ENCODE measurements around the gene ZFAND3.

The ZFAND3 gene

DNA sequence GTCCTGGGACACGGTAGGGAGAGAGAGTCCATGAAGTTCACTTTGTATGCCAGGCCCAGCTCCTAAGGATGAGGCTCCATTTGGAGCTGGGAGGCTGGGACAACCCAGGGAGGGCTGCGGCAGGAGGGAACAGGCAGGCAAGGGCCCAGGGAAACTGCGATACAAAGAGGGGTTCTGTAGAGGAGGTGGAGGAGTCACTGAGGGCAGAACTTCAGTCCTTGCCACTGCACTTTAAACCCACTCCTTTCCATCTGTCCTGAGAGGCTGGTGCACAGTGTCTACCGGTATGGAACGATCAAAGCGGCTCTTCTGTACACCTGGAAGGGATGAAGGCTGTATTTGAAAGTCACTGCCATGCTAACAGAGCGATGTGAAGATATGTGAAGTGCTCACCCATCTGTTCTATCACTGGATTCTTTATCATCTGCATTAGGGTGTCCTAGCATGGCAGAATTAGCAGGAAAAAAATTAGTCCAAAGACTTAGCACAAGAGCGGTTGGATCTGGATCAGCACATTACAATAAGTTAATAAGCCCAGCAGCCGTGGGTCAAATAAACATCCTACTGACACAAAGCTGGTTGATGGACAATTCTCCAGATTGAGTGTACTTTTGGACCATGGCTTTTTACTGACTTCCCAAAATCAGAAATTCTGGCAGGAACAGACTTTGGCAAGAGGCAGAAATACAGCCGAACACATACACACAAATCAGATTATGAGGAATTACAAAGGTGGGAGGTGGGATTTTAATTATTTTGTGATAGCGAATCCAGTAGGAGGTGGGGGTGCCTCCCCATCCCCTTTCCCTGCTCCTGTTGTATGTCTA, 20.9 kb upstream of the ZFAND3 start:
- DNase-seq (ENCODE audit: low spot score) = no peak

DNA sequence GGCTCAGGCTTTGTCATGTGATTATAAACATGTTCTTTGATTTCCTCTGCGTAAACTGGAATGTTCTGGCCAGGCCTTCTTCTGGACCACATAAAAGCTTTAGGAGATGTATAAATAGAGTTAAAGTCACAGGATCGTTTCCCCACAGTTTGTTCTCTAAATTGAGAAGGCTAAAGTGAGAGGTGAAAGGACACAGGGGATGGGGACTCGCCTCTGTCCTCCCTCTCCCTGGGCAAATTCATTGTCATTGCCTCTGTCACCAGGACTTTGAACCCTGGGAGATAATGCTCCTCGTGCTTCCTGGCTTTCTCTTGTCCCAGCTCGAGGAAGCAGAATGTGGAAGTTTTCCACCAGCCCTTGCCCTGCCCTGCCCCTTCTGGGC, 20.3 kb upstream of the ZFAND3 start:
- DNase-seq (ENCODE audit: low spot score) = no peak

DNA sequence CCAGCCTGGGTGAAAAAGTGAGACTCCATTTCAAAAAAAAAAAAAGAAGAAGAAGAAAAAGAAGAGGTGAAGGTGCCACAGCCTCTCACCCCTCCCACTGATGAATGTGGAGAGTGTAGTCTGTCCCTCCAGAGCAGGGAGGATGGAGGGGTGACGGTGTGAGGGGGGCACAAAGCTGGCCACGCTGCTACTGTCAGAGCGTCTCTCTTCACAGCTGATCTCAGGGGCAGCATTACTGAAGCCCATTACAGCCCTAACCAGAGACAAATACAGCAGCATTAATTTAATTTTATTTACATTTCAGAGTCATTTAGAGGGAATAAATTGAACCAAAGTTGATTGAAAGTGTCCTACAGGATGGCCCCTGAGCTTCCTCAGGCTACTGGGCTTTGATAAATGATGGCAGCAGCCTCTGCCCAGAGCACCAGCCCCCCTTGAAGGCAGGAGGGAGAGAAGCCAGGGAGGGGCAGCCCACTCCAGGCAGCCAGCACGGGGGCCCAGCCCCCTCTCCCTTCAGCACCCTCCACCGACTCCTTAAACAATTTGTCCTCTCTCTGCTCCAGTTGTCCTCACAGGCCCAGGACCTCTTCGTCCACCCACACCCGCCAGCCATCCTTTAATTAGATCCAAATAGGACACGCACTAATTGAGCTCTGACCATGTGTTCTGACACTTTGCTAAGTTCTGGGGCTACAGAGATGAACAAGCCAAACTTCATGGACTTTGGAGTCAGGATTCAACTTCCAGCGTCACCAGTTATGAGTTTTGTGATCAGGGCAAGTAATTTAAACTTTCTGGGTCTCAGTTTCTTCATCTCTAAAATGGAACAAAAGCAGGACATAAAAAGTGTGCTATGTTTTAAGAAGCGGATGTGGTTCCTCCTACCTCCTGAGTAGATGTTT, 18.6 kb upstream of the ZFAND3 start:
- DNase-seq (ENCODE audit: low spot score) = no peak

DNA sequence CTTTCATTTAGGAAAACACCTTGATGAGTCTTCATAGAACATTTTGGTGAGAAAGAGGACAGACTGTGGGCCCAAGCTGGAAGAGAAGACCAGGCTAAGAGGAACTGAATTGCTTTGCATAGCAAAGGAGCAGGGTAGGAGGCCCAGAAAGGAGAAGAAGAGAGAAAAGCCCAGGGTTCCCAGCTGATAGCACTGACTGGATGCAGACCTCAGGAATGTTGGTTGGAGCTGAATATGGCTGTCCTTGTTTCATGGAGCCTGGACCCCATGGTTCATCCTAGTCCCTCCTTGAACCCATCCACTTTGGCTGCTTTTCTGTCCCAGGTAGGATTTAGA, 18.0 kb upstream of the ZFAND3 start:
- no peak for DNase-seq (ENCODE audit: low spot score)

DNA sequence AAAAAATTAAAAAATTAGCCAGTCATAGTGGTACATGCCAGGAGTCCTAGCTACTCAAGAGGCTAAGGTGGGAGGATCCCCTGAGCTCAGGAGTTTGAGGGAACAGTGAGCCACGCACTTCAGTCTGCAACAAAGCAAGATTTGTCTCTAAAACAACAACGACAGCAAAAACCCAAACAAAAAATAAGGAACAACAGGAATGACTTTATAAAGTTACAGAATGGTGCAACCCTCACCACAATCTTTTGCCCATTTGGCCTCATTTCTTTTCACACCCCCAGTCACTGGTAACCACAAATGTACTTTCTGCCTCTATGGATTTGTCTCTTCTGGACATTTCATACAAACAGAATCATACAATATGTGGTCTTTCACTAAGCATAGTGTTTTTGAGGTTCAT, 16.7 kb upstream of the ZFAND3 start:
- no peak for DNase-seq (ENCODE audit: low spot score)

DNA sequence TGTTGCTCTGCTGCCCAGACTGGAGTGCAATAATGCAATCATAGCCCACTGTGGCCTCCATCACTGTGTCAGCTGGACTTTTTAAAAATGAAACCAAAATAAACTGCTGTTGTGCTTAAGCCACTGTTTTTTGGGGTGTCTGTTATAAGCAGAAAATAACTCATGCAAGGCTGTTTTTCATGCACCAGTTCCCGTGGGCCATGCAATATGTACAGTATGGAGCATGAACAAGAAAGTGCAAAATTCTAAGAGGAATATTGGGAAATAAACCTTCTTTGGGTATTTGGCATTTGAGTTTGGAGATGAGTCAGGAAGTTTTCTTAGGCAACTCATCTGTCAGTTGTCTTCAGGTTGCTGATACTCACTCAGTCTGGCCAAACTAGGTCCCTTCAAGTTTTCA, 14.9 kb upstream of the ZFAND3 start:
- DNase-seq (ENCODE audit: low spot score) = no peak

DNA sequence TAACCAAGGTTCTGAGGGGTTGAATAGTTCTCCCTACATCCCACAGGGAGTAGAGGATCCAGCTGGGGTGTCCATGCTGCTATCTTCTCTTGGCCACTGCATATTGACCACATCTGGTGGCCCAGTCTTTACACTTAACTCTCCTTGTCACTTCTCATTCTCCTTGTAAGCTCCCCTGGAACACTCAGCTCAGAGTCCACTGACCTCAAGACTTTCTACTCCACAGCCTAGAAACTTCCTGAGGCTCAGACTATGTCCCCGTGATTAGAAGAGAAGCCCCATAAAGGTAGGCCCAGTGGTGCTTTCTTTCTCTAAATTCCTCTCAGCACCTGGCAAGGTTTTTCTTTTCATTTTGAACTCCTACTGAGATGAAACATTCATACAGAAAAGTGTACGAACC, 13.3 kb upstream of the ZFAND3 start:
- no peak for DNase-seq (ENCODE audit: low spot score)

DNA sequence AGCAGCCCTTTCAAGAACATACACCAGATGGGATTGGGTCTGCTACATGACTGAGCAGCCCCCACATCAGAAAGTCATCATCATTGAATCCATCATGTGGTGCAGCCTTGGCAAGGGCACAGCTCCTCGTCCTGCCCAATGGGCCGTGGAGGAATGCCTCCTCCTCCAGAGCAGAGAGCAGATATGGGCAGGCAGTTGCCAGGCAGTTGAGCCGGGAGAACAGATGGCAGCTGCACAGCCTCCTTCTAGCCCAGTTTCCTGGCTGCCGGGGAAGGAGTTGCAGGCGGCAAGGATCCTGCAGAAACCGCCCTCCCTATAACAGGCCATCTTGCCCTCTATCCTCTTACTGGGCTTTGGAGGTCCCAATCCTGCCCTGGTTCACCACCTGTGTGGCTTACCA, 11.9 kb upstream of the ZFAND3 start:
- DNase-seq (ENCODE audit: low spot score) = no peak

DNA sequence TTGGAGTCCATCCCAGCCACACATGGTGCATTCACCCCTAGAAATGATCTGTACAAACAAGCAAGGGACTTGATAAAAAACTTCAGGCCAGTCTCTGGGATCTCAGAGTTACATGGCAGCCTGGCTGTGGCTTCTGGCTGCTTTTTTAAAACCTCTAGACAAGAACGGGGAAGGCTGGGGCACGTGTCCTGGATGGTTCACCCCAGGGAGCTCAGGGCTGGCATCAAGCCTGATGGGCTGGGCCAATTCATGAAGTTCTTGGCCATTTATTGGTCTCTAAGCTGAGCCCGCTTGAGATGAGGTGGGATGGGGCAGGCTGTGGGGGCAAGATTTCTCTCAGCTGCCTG, 10.4 kb upstream of the ZFAND3 start:
- DNase-seq (ENCODE audit: low spot score) = no peak

DNA sequence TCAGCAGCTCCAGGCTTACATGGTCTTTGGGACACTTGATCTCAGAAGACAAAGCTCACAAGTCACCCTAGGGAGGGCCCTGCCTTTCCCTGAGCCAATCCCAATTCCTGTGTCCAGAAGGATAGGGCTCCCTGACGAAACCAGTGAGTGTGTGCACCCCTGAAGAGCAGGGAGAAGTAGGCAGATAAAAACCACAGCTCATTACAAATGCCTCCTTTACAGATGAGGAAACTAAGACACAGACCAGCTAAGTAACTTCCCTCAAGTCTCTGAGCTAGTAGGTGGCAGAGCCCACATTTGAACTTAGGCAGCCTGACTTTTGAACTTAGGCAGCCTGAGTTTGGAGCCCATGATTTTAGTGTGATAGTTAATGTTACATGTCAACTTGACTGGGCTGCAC, 6.7 kb upstream of the ZFAND3 start:
- no peak for DNase-seq (ENCODE audit: low spot score)

DNA sequence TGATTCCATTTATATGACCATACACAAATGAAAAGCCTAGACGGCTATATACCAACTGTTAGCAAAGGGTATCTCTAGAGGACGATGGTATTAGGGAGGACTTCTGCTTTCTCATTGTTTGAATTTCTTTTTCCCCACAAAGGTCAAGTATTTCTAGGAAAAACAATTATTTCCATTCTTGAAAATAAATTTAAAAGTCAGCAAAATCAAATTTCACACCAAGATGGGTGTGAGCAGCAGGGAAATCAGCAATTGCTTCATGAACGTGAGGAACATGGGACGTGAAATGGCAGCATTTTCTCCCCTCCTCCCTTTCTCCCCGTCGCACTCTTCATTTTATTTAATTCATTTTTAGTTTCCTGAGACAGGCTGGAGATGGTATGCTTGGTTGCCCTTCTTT, 5.2 kb upstream of the ZFAND3 start:
- no peak for DNase-seq (ENCODE audit: low spot score)

DNA sequence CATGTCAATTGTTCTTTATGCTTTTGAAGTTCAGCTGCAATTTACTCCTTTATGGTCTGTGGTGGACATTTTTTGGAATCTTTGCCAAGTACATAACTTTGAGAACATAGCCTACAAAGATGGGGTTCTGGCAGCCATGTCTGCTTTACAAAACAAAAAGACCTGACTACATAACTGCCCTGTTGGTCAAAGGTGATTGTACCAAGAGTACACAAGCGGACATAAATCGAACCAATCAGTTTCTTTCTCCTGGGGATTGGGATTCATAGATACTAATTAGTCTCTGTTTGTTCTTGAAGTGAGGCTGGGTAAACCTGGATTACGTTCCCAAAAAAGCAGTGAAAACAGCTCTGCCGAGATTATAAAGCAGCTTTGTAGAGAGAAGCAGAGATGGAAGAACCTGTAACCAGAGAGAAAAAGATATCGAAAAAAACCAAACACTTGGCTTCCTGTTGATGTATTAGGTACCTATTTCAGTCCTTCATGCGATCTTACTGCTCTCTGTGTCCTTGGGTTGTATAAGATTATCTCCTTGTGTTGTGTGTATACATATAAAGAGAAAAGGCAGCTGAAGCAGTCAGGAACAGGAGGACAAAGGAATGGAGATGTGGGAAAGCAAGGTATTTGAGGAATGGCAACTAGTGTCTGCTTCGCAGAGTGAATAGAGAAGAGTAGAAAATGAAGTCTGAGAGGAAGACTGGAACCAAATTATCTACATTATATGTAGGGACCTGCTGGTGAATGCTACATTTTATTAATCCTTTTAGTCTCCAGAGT, 2.7 kb upstream of the ZFAND3 start:
- no peak for DNase-seq (ENCODE audit: low spot score)

DNA sequence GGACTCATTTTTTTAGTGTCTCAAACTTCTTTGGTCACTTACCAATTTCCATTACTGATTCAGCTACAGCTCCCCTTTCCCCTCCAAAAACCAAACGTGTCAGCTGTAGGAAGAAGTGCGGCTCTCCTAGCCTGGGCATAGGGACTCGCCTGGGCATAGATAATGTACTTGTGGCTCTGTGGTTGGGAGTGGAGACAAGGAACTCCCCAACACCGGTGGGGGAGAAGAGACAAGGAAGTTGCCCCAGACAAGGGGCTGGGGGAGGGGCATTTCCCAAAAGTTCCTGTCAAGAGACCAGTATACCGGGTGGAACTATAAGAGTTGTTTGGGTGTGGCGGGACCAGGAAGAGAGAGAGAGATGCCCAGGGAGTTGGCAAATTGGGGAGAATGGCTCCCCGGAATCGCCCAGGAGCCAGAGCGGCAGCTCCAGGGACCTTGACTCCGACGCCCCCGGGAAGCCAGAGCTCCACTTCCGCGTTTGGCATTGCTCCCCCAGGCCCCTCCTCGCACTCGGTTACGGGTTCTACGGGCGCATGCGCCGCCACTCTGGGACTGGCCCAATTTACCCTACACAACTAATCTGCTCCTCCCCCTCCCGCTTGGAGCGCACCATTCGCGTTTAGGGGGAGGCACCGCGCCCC, 871 bp upstream of the ZFAND3 start:
- DNase-seq (ENCODE audit: low spot score) = peak; percentile 83

DNA sequence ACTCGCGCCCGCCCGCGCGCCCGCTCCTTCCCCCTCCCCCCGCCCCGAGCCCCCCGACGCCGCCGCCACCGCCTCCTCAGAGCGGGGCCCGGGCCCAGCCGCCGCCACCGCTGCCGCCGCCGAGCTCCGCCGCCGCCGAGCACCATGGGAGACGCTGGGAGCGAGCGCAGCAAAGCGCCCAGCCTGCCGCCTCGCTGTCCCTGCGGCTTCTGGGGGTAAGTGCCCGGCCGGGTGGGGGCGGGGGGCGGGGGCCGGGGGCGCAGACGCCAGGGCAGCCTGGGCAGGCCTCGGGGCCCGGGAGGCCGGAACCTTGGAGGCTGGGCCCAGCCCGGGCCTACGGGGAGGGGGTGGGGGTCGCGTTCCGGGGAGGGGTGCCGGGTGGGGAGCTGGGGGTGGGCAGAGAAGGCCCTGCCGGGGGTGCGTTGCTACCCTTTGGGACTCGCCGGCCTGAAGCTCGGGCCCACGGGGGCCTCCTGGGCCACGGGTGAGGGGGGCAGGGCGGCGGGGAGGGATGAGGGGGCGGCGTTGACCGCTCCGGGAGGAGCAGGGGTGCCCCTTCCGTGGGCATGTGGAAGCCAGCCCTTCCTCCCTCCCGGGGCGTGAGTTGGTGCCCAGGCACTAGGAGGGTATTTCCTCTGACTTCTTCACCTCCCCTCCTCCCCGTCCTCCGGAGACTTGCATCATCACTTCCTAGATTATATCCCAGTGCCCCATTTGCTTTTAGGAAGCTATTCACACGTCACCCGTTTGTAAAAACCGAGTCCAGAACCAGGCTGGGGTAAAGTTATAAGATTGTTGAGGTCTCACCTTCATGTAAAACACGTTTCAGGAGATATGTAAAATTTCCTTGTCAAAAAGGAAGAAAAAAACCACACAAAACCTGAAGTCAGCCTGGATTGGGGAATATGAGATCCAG, 533 bp downstream of the ZFAND3 start:
- peak; percentile 59 for DNase-seq (ENCODE audit: low spot score)

DNA sequence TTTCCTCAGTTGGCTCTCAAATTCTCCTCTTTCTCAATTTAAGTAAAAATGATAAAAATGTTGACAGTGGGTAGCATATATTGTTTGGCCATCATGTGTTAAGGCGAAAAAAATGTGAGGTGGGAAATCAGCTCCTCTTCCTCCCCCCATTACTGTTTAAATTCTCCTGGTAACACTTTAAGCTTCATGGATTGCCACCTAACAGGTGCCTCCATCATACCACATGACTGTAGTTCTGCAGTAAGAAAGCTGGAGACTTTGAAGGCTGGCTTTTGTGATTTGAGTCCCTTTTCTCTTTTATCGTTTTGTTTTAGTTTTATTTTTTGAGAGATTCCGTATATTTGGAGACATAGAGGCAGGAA, 1.2 kb downstream of the ZFAND3 start:
- no peak for DNase-seq (ENCODE audit: low spot score)

DNA sequence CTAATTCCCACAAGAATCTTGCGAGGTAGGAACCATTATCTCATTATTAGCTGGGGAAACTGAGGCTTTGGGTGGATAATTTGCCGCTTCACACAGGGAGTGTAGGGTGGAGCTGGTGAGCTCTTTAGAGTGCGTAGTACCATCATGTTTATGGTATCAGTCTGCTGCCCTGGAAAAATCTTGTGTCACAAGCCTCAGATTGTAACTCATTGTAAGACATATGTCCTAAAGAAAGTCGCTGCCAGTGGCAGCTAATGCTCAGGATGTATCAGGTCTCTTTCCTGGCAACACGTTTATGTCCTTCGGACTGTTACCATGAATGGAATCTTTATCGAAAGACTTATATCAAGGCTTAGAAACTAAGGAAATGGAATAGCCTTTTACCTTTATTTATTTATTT, 1.9 kb downstream of the ZFAND3 start:
- no peak for DNase-seq (ENCODE audit: low spot score)

DNA sequence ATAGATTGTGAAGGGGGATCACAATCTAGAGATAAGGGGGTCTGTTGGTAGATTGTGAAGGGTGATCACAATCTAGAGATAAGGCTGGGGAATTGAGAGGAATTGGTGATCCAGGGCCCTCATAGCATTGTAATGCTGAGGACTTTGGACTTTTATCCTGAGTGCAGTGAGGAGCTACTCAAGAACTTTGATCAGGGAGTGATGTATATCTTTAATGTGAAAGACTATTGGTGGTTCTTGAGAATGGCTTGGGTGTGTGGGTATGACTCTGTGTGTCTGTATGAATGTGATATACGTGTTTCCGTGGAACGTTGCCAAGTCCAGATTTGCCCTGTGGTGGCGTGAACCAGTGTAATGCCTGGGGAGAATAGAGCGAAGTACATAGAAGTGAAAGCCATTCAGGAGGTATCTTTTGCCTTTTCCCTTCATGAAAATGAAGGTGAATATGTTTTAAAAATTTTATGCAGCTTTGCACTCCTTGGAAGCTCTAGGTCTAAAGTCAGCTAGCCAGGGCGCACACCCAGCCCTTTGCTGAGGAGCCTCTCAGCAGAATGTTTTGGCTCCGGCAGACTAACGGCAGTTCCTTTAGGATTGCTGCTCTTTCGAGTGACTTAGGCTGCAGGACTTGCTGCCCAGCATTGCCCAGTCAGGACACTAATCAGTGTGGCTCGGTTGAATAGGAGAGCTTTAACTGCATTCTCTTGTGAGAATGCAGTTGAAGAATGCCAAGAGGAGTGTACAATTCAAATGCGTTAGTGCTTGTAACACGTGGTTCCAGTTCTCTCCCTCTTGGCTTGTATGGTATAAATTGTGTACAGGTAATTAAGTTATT, 3.5 kb downstream of the ZFAND3 start:
- DNase-seq (ENCODE audit: low spot score) = no peak

DNA sequence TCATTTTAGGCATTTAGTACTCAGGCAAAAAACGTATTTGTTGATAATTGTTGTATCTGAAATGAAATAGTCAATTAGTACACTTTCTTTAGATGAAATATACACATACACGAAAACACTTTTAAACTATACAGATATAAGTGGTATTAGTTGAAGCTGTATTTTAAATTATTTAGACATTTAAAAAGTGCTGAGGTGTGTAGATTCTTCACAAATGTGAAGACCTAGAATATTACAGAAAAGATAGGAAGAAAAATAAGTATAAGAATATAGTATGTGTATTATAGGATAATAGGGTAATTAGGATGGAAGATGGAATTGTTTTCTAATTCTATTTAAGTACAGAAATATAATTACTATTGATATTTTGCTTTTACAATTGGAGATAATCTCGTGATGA, 4.6 kb downstream of the ZFAND3 start:
- no peak for DNase-seq (ENCODE audit: low spot score)

DNA sequence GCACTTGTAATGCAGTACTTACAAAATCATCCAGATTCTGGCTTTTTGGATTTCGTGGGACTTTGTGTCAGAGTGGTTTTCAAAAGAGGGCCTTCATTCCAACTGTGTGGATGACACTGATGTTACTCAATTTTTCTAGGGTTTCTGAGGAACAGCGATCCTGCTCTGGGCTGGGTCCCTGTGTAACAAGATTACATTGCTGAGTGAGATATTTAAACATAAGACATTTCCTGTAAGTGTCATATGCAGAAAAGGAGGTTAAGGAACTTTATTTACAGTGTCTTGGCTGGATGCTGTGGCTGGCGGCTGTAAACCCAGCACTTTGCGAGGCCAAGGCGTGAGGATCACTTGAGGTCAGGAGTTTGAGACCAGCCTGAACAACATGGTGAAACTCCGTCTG, 6.7 kb downstream of the ZFAND3 start:
- DNase-seq (ENCODE audit: low spot score) = no peak

DNA sequence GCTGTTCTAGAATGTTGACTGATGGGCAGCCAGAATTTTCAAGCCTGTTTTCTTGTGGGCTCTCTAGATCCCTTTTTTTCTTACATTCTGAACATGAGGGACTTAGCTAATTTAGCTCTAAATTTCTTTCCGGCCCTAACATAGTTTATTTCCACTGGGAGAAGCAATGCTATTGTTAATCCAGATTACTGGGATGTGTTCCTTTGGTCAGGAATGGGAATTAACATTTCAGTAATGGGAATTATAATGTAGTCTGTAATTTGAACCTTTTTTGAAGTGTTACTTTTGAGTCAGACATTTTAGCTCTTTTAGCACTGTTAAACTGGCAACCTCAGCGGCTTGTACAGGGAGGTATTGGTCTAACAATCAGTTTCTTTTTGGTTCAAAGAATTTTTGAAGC, 7.5 kb downstream of the ZFAND3 start:
- DNase-seq (ENCODE audit: low spot score) = no peak

Measured in pons (tissue), 1 donor.